Endometrial microvascular endothelial cells (primary cell): ENCODE measurements around the gene NOTCH3. TPM values are rescaled to one million over a fixed set of nuclear protein-coding genes. Genes with fewer than 3 reads are reported as not detected.

Source experiments
- in situ Hi-C: cut with HindIII; loops from 2 replicates; pipeline ENCODE4 v1.10.0; 2017; ENCODE audit warnings: low sequenced_read_pairs, low pct_unique_long_range_greater_than_20kb; ENCODE audit errors: inconsistent ontology term
- total RNA-seq: library from RNA; depleted of rRNA; stranded (reverse); fragments of >200 nt; gene quantifications from one replicate; pipeline ENCODE4 v1.2.3, GENCODE V29; 2015; ENCODE audit errors: inconsistent ontology term

Gene NOTCH3
- total RNA-seq, 1 donor from 2014 or later = 1.6 TPM

GRCh38 chr19:15237759-15238638 lies 37.2 kb upstream of the NOTCH3 start:
- in situ Hi-C loops = no loop called here

GRCh38 chr19:15236886-15237285 lies 36.1 kb upstream of the NOTCH3 start:
- in situ Hi-C loops = no loop called here

- in situ Hi-C loops = no loop called here
These were observed 35.0 kb upstream of the NOTCH3 start for GRCh38 chr19:15235781-15236180.

GRCh38 chr19:15234431-15235130 lies 33.8 kb upstream of the NOTCH3 start:
- in situ Hi-C loops = no loop called here

- in situ Hi-C loops = no loop called here
These were observed 30.5 kb upstream of the NOTCH3 start for GRCh38 chr19:15231271-15231670.

GRCh38 chr19:15227261-15227660 lies 26.5 kb upstream of the NOTCH3 start:
- in situ Hi-C loops = no loop called here

- in situ Hi-C loops = no loop called here
These were observed 25.0 kb upstream of the NOTCH3 start for GRCh38 chr19:15225760-15226159.

GRCh38 chr19:15223649-15224361 lies 23.0 kb upstream of the NOTCH3 start:
- in situ Hi-C loops = no loop called here

- in situ Hi-C loops = no loop called here
These were observed 22.2 kb upstream of the NOTCH3 start for GRCh38 chr19:15222738-15223648.

- in situ Hi-C loops = no loop called here
These were observed 20.0 kb upstream of the NOTCH3 start for GRCh38 chr19:15220833-15221232.

- in situ Hi-C loops = no loop called here
These were observed 17.7 kb upstream of the NOTCH3 start for GRCh38 chr19:15218501-15218900.

GRCh38 chr19:15216363-15216762 lies 15.6 kb upstream of the NOTCH3 start:
- in situ Hi-C loops = no loop called here

GRCh38 chr19:15213715-15214381 lies 13.1 kb upstream of the NOTCH3 start:
- in situ Hi-C loops = no loop called here

GRCh38 chr19:15212711-15213110 lies 11.9 kb upstream of the NOTCH3 start:
- in situ Hi-C loops = no loop called here

- in situ Hi-C loops = no loop called here
These were observed 9.6 kb upstream of the NOTCH3 start for GRCh38 chr19:15210323-15210781.

- in situ Hi-C loops = no loop called here
These were observed 704 bp upstream of the NOTCH3 start for GRCh38 chr19:15201374-15202023.

GRCh38 chr19:15199661-15200552 lies 888 bp downstream of the NOTCH3 start:
- in situ Hi-C loops = no loop called here
